GM12892 (cell line): ENCODE data around the gene WDR13.

Experiments used
- DNase-seq: peaks from one replicate; pipeline ENCODE4 v3.0.0; 2011; ENCODE audit not compliant: insufficient read length
- FAIRE-seq: peaks from 2 replicates; lab custom pipeline; 2011; peaks lifted over from hg19 to GRCh38; lab: Jason Lieb, UNC
- POLR2A ChIP-seq: IDR thresholded peaks from 2 replicates; pipeline ENCODE4 v1.6.1; 2011; ENCODE audit warnings: low read depth, low read length, control low read depth
- POLR2AphosphoS5 ChIP-seq: IDR thresholded peaks from 2 replicates; pipeline ENCODE4 v1.6.1; 2011; ENCODE audit warnings: low read depth, low read length, control low read depth
- TAF1 ChIP-seq: IDR thresholded peaks from 2 replicates; pipeline ENCODE4 v1.6.1; 2011; ENCODE audit warnings: low read depth, mild to moderate bottlenecking, control low read depth, low read length, borderline replicate concordance

The WDR13 gene

GRCh38 chrX:48576108-48576507 lies 21.2 kb upstream of the WDR13 start:
- no peak for FAIRE-seq

GRCh38 chrX:48578661-48579128 lies 18.6 kb upstream of the WDR13 start:
- TF ChIP-seq TAF1 (no peak), POLR2A (0 out of 2 replicates have a peak, but pooled peaks have one; percentile 44), POLR2AphosphoS5 (peak; percentile 80)
- FAIRE-seq, result no peak
- DNase-seq, result no peak

More at GRCh38 chrX:48576108-48576507, 21.2 kb upstream of the WDR13 start:
- no peak for DNase-seq
- peak; percentile 50 for TF ChIP-seq POLR2A
- no peak for TF ChIP-seq TAF1
- peak; percentile 46 for TF ChIP-seq POLR2AphosphoS5

- no peak for DNase-seq
- TF ChIP-seq TAF1, result no peak
- TF ChIP-seq POLR2A, result no peak
- no peak; the same call in 1 of the 2 replicates for TF ChIP-seq POLR2AphosphoS5
- FAIRE-seq, result no peak
Measured at GRCh38 chrX:48579259-48579658, 18.0 kb upstream of the WDR13 start.

GRCh38 chrX:48580662-48581061 lies 16.6 kb upstream of the WDR13 start:
- FAIRE-seq (no peak), DNase-seq (no peak)
- TF ChIP-seq TAF1 (no peak), POLR2AphosphoS5 (no peak), POLR2A (no peak; the same call in 1 of the 2 replicates)

GRCh38 chrX:48584698-48585097 lies 12.6 kb upstream of the WDR13 start:
- TF ChIP-seq POLR2A (no peak), TAF1 (no peak), POLR2AphosphoS5 (no peak)
- FAIRE-seq, result no peak
- no peak for DNase-seq

GRCh38 chrX:48589482-48590162 lies 7.7 kb upstream of the WDR13 start:
- FAIRE-seq (no peak), DNase-seq (no peak)
- no peak for TF ChIP-seq TAF1

GRCh38 chrX:48590203-48591103 lies 6.8 kb upstream of the WDR13 start:
- FAIRE-seq (no peak), DNase-seq (no peak)
- TF ChIP-seq TAF1 (no peak), POLR2A (no peak), POLR2AphosphoS5 (no peak)

- DNase-seq (no peak), FAIRE-seq (no peak)
- no peak for TF ChIP-seq POLR2AphosphoS5
- TF ChIP-seq POLR2A, result no peak
- no peak for TF ChIP-seq TAF1
Measured at GRCh38 chrX:48591255-48591791, 6.0 kb upstream of the WDR13 start.

GRCh38 chrX:48592971-48593370 lies 4.3 kb upstream of the WDR13 start:
- DNase-seq, result no peak
- FAIRE-seq, result no peak
- TF ChIP-seq POLR2AphosphoS5 (no peak), POLR2A (no peak), TAF1 (no peak)

- no peak for DNase-seq
- no peak for FAIRE-seq
- TF ChIP-seq POLR2A, result no peak
Measured at GRCh38 chrX:48595929-48596328, 1.4 kb upstream of the WDR13 start.

- FAIRE-seq, result peak; percentile 48
- no peak for TF ChIP-seq TAF1
- no peak for TF ChIP-seq POLR2AphosphoS5
- no peak for TF ChIP-seq POLR2A
- DNase-seq, result no peak
Measured at GRCh38 chrX:48598614-48599013, 1.3 kb downstream of the WDR13 start.

GRCh38 chrX:48599341-48599740 lies 2.0 kb downstream of the WDR13 start:
- TF ChIP-seq TAF1 (no peak), POLR2A (no peak), POLR2AphosphoS5 (no peak)
- FAIRE-seq (no peak), DNase-seq (no peak)

- DNase-seq, result no peak
- TF ChIP-seq POLR2AphosphoS5, result no peak
- no peak for TF ChIP-seq POLR2A
- TF ChIP-seq TAF1, result no peak
- FAIRE-seq, result no peak
Measured at GRCh38 chrX:48600226-48600625, 2.9 kb downstream of the WDR13 start.
